Measurements from ENCODE around the gene ATG5.
A peak's percentile ranks its signal among the peaks of the same experiment; 100 is the strongest.
"Not testable (repeated sequence)": the region's sequence is repeated elsewhere in the genome, so short reads cannot be mapped to it uniquely, and the experiment has no call there.

Gene ATG5

GRCh38 chr6:106309766-106310373 is 15.7 kb downstream of the ATG5 start:
- FAIRE-seq, result peak; percentile 17

GRCh38 chr6:106308985-106309384 is 16.6 kb downstream of the ATG5 start:
- FAIRE-seq, result no peak

- FAIRE-seq, result no peak
These were observed 19.8 kb downstream of the ATG5 start for GRCh38 chr6:106305740-106306139.

- peak; percentile 96 for FAIRE-seq
These were observed 24.6 kb downstream of the ATG5 start for GRCh38 chr6:106300944-106301343.

GRCh38 chr6:106300020-106300780 is 25.4 kb downstream of the ATG5 start:
- FAIRE-seq, result no peak

GRCh38 chr6:106293116-106293515 is 32.4 kb downstream of the ATG5 start:
- FAIRE-seq, result peak; percentile 28

- no peak for FAIRE-seq
These were observed 34.6 kb downstream of the ATG5 start for GRCh38 chr6:106290954-106291353.

GRCh38 chr6:106290032-106290431 is 35.5 kb downstream of the ATG5 start:
- no peak for FAIRE-seq

- FAIRE-seq, result no peak
These were observed 38.3 kb downstream of the ATG5 start for GRCh38 chr6:106287215-106287614.

GRCh38 chr6:106286746-106287145 is 38.8 kb downstream of the ATG5 start:
- no peak for FAIRE-seq

- FAIRE-seq, result no peak
These were observed 42.1 kb downstream of the ATG5 start for GRCh38 chr6:106283481-106283880.

GRCh38 chr6:106281661-106282060 is 43.9 kb downstream of the ATG5 start:
- FAIRE-seq, result no peak

GRCh38 chr6:106281088-106281487 is 44.5 kb downstream of the ATG5 start:
- FAIRE-seq, result no peak

GRCh38 chr6:106279179-106279578 is 46.4 kb downstream of the ATG5 start:
- no peak for FAIRE-seq

- FAIRE-seq, result no peak
These were observed 49.9 kb downstream of the ATG5 start for GRCh38 chr6:106275692-106276091.

- no peak for FAIRE-seq
These were observed 52.5 kb downstream of the ATG5 start for GRCh38 chr6:106273087-106273486.

- FAIRE-seq, result no peak
These were observed 53.3 kb downstream of the ATG5 start for GRCh38 chr6:106272287-106272686.

GRCh38 chr6:106270414-106270813 is 55.1 kb downstream of the ATG5 start:
- FAIRE-seq, result no peak

GRCh38 chr6:106269268-106269919 is 56.2 kb downstream of the ATG5 start:
- not testable (repeated sequence) for FAIRE-seq

- FAIRE-seq, result not testable (repeated sequence)
These were observed 57.1 kb downstream of the ATG5 start for GRCh38 chr6:106268500-106268899.

GRCh38 chr6:106264433-106264832 is 61.1 kb downstream of the ATG5 start:
- FAIRE-seq, result not testable (repeated sequence)

GRCh38 chr6:106259748-106260147 is 65.8 kb downstream of the ATG5 start:
- not testable (repeated sequence) for FAIRE-seq

GRCh38 chr6:106258726-106259125 is 66.8 kb downstream of the ATG5 start:
- FAIRE-seq, result no peak

GRCh38 chr6:106257195-106257594 is 68.4 kb downstream of the ATG5 start:
- no peak for FAIRE-seq

Measured in G401.6 (cell line).